IPS-NIHi7 (cell line): ENCODE measurements around the gene TYW1B.
A peak's percentile ranks its signal among the peaks of the same experiment; 100 is the strongest.
"Not testable (repeated sequence)": the region's sequence is repeated elsewhere in the genome, so short reads cannot be mapped to it uniquely, and the experiment has no call there.

ENCODE experiments used
- DNase-seq: peaks from one replicate; pipeline ENCODE4 v3.0.0; 2012; ENCODE audit warnings: mixed read lengths; ENCODE audit errors: extremely low spot score

Gene TYW1B

GRCh38 chr7:72816370-72817157 lies 11.4 kb downstream of the TYW1B start:
- peak; percentile 10 for DNase-seq

GRCh38 chr7:72810437-72810836 lies 17.6 kb downstream of the TYW1B start:
- not testable (repeated sequence) for DNase-seq

- not testable (repeated sequence) for DNase-seq
Measured at GRCh38 chr7:72808511-72808910, 19.5 kb downstream of the TYW1B start.

GRCh38 chr7:72806851-72807250 lies 21.1 kb downstream of the TYW1B start:
- DNase-seq = not testable (repeated sequence)

- DNase-seq = peak; percentile 7
Measured at GRCh38 chr7:72805526-72806494, 22.2 kb downstream of the TYW1B start.

- DNase-seq = not testable (repeated sequence)
Measured at GRCh38 chr7:72803778-72804177, 24.2 kb downstream of the TYW1B start.

- not testable (repeated sequence) for DNase-seq
Measured at GRCh38 chr7:72801564-72801963, 26.4 kb downstream of the TYW1B start.

GRCh38 chr7:72795401-72795800 lies 32.6 kb downstream of the TYW1B start:
- DNase-seq = not testable (repeated sequence)

GRCh38 chr7:72793791-72794190 lies 34.2 kb downstream of the TYW1B start:
- DNase-seq = no peak

GRCh38 chr7:72790698-72791060 lies 37.3 kb downstream of the TYW1B start:
- not testable (repeated sequence) for DNase-seq

- DNase-seq = not testable (repeated sequence)
Measured at GRCh38 chr7:72790048-72790697, 37.8 kb downstream of the TYW1B start.

- DNase-seq = no peak
Measured at GRCh38 chr7:72785166-72785955, 42.6 kb downstream of the TYW1B start.

- DNase-seq = not testable (repeated sequence)
Measured at GRCh38 chr7:72783601-72784370, 44.2 kb downstream of the TYW1B start.

- no peak for DNase-seq
Measured at GRCh38 chr7:72781631-72782030, 46.4 kb downstream of the TYW1B start.

- no peak for DNase-seq
Measured at GRCh38 chr7:72781161-72781560, 46.8 kb downstream of the TYW1B start.

GRCh38 chr7:72780289-72780894 lies 47.6 kb downstream of the TYW1B start:
- DNase-seq = not testable (repeated sequence)

GRCh38 chr7:72777167-72777566 lies 50.8 kb downstream of the TYW1B start:
- DNase-seq = not testable (repeated sequence)

GRCh38 chr7:72772627-72773026 lies 55.4 kb downstream of the TYW1B start:
- DNase-seq = not testable (repeated sequence)

GRCh38 chr7:72766994-72767393 lies 61.0 kb downstream of the TYW1B start:
- not testable (repeated sequence) for DNase-seq

- no peak for DNase-seq
Measured at GRCh38 chr7:72760602-72761001, 67.4 kb downstream of the TYW1B start.
